Measurements from ENCODE around the gene ADH1C.
"Not testable (repeated sequence)": the region's sequence is repeated elsewhere in the genome, so short reads cannot be mapped to it uniquely, and the experiment has no call there.

The ADH1C gene

GRCh38 chr4:99372464-99372863, 19.9 kb upstream of the ADH1C start:
- H3K9me3 Mint-ChIP-seq, H3K4me3 Mint-ChIP-seq, DNase-seq, CTCF ChIA-PET, H3K27ac Mint-ChIP-seq, H3K4me1 Mint-ChIP-seq, H3K36me3 Mint-ChIP-seq, H3K27me3 Mint-ChIP-seq: not testable (repeated sequence)

DNA sequence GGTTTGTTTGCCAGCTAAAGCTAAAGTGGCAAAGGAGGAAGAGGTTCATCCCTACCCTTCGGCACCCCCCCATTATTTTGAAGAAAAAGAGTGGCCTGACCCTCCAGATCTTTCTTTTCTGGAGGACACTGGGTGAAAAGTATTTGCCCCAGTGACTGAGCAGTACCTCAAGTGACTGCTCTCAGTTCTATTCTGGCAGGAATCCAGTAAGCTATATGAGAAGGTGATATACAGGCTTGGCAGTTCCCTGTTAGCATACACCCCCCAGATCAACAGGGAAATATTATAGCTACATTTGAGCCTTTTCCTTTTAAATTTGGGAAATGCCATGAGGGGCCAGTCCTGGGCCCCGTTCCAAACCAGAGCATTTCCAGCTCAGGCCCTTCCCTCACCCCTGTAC, 15.3 kb upstream of the ADH1C start:
- H3K36me3 Mint-ChIP-seq, H3K9me3 Mint-ChIP-seq, DNase-seq, H3K4me3 Mint-ChIP-seq, H3K27me3 Mint-ChIP-seq, H3K27ac Mint-ChIP-seq, H3K4me1 Mint-ChIP-seq, CTCF ChIA-PET: not testable (repeated sequence)

GRCh38 chr4:99366491-99366890, 13.9 kb upstream of the ADH1C start:
- CTCF ChIA-PET: no interaction called here
- DNase-seq: no peak
- H3K4me1 Mint-ChIP-seq: no peaks in the 10 kb centered on the region
- H3K27me3 Mint-ChIP-seq: peaks cover 3% of the 10 kb centered on the region
- no peak overlapping the region for H3K4me3 Mint-ChIP-seq
- no peaks in the 10 kb centered on the region for H3K9me3 Mint-ChIP-seq
- H3K36me3 Mint-ChIP-seq: no peaks in the 10 kb centered on the region
- H3K27ac Mint-ChIP-seq: no peak overlapping the region

GRCh38 chr4:99362768-99363167, 10.2 kb upstream of the ADH1C start:
- Mint-ChIP-seq H3K4me3 (no peak overlapping the region), H3K9me3 (no peaks in the 10 kb centered on the region), H3K27me3 (peaks cover 3% of the 10 kb centered on the region), H3K36me3 (no peaks in the 10 kb centered on the region), H3K4me1 (no peaks in the 10 kb centered on the region), H3K27ac (no peak overlapping the region)
- no peak for DNase-seq
- CTCF ChIA-PET: no interaction called here

GRCh38 chr4:99361899-99362275, 9.3 kb upstream of the ADH1C start:
- Mint-ChIP-seq H3K27ac (no peak overlapping the region), H3K27me3 (no peaks in the 10 kb centered on the region), H3K9me3 (no peaks in the 10 kb centered on the region), H3K4me3 (no peak overlapping the region), H3K36me3 (no peaks in the 10 kb centered on the region), H3K4me1 (no peaks in the 10 kb centered on the region)
- no peak for DNase-seq
- CTCF ChIA-PET: no interaction called here

- no peaks in the 10 kb centered on the region for H3K9me3 Mint-ChIP-seq
- no peaks in the 10 kb centered on the region for H3K36me3 Mint-ChIP-seq
- no peaks in the 10 kb centered on the region for H3K27me3 Mint-ChIP-seq
- H3K27ac Mint-ChIP-seq: no peak overlapping the region
- no peak for DNase-seq
- CTCF ChIA-PET: no interaction called here
- no peaks in the 10 kb centered on the region for H3K4me1 Mint-ChIP-seq
- H3K4me3 Mint-ChIP-seq: no peak overlapping the region
Observed at GRCh38 chr4:99361268-99361898, 8.8 kb upstream of the ADH1C start.

GRCh38 chr4:99359480-99360204, 7.1 kb upstream of the ADH1C start:
- H3K27me3 Mint-ChIP-seq: no peaks in the 10 kb centered on the region
- no peak for DNase-seq
- peaks cover 5% of the 10 kb centered on the region for H3K4me1 Mint-ChIP-seq
- CTCF ChIA-PET: no interaction called here
- no peaks in the 10 kb centered on the region for H3K36me3 Mint-ChIP-seq
- no peak overlapping the region for H3K4me3 Mint-ChIP-seq
- no peak overlapping the region for H3K27ac Mint-ChIP-seq
- H3K9me3 Mint-ChIP-seq: peaks cover 4% of the 10 kb centered on the region

GRCh38 chr4:99357948-99358347, 5.4 kb upstream of the ADH1C start:
- CTCF ChIA-PET: interaction anchor here (0.7 kb wide), 1 partner anchor 1624 kb away, joined by 3 read pairs; no protein-coding TSS in a partner anchor
- no peak for DNase-seq
- H3K4me3 Mint-ChIP-seq: no peak overlapping the region
- no peaks in the 10 kb centered on the region for H3K36me3 Mint-ChIP-seq
- H3K9me3 Mint-ChIP-seq: peaks cover 4% of the 10 kb centered on the region
- peaks cover 5% of the 10 kb centered on the region for H3K4me1 Mint-ChIP-seq
- no peak overlapping the region for H3K27ac Mint-ChIP-seq
- H3K27me3 Mint-ChIP-seq: no peaks in the 10 kb centered on the region

- H3K4me1 Mint-ChIP-seq: peaks cover 5% of the 10 kb centered on the region
- no peak overlapping the region for H3K4me3 Mint-ChIP-seq
- CTCF ChIA-PET: no interaction called here
- H3K27me3 Mint-ChIP-seq: no peaks in the 10 kb centered on the region
- H3K27ac Mint-ChIP-seq: no peak overlapping the region
- no peaks in the 10 kb centered on the region for H3K36me3 Mint-ChIP-seq
- DNase-seq: no peak
- peaks cover 4% of the 10 kb centered on the region for H3K9me3 Mint-ChIP-seq
Observed at GRCh38 chr4:99356992-99357391, 4.4 kb upstream of the ADH1C start.

GRCh38 chr4:99356149-99356548, 3.6 kb upstream of the ADH1C start:
- H3K36me3 Mint-ChIP-seq, H3K27me3 Mint-ChIP-seq, H3K4me1 Mint-ChIP-seq, H3K9me3 Mint-ChIP-seq, H3K4me3 Mint-ChIP-seq, H3K27ac Mint-ChIP-seq, CTCF ChIA-PET, DNase-seq: not testable (repeated sequence)

DNA sequence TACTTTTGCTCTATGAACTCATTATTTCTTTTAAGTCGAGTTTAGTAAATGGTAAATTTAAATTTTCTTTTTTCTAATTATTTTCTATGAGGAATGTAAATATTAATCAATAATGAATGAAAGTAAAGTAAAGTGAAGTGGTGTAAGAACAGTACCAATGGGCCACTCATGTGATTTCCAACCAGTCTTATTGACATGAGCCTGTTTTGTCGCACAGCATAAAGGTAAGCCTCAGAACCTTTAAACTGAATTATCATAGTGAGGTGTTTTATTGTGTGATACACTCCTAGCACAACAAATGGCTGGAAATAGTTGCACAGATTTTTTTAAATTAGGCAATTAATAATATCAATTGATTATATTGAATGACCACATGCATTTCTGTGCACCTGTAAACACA, 1.1 kb downstream of the ADH1C start:
- no peaks in the 10 kb centered on the region for H3K36me3 Mint-ChIP-seq
- CTCF ChIA-PET: no interaction called here
- H3K9me3 Mint-ChIP-seq: peaks cover 4% of the 10 kb centered on the region
- peaks cover 5% of the 10 kb centered on the region for H3K4me1 Mint-ChIP-seq
- no peak for DNase-seq
- H3K27me3 Mint-ChIP-seq: no peaks in the 10 kb centered on the region
- H3K27ac Mint-ChIP-seq: no peak overlapping the region
- no peak overlapping the region for H3K4me3 Mint-ChIP-seq

GRCh38 chr4:99349338-99349737, 3.2 kb downstream of the ADH1C start:
- H3K27ac Mint-ChIP-seq: no peak overlapping the region

DNA sequence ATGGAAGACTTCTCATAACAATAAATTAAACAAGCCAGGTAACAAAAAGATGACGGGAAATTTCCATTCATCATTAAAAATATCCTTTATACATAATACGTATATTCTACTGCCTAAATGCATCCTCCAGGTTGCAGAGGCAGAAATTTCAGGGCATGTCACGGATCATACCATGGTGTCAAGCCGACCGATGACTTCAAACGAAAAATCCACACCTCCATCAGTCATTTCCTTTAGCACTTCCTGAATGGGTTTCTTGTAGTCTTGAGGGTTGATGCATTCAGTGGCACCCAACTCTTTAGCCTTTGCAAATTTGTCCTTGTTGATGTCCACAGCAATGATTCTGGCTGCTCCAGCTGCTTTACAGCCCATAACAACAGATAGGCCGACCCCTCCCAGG, 9.9 kb downstream of the ADH1C start:
- H3K27ac Mint-ChIP-seq: not testable (repeated sequence)

More at GRCh38 chr4:99349338-99349737, 3.2 kb downstream of the ADH1C start:
- H3K9me3 Mint-ChIP-seq: no peaks in the 10 kb centered on the region
- H3K4me3 Mint-ChIP-seq: no peak overlapping the region
- H3K36me3 Mint-ChIP-seq: no peaks in the 10 kb centered on the region
- CTCF ChIA-PET: no interaction called here
- no peak for DNase-seq
- no peaks in the 10 kb centered on the region for H3K4me1 Mint-ChIP-seq
- no peaks in the 10 kb centered on the region for H3K27me3 Mint-ChIP-seq

DNA sequence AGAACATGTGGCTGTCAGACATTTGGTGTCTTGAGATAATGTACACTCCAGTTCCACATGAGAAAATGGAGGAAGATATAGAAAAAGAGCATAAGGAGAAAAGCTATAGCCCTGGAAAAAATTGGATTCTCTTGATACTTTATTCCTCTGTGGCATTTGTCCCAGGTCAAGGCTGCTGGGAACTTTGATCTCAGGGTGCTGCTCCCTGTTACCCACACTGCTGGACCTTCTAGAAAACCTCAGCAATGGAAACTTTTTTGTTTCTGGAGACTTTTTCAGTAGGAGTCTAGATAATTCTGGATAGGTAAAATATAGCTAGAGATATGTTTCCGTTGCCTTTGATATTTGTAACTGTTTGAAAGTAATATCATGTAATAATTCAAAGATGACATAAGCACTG, 11.1 kb downstream of the ADH1C start:
- no peaks in the 10 kb centered on the region for H3K36me3 Mint-ChIP-seq
- no peaks in the 10 kb centered on the region for H3K4me1 Mint-ChIP-seq
- CTCF ChIA-PET: no interaction called here
- H3K27me3 Mint-ChIP-seq: no peaks in the 10 kb centered on the region
- no peaks in the 10 kb centered on the region for H3K9me3 Mint-ChIP-seq
- no peak for DNase-seq
- H3K4me3 Mint-ChIP-seq: no peak overlapping the region
- no peak overlapping the region for H3K27ac Mint-ChIP-seq

More for the DNA sequence above, 9.9 kb downstream of the ADH1C start:
- H3K4me1 Mint-ChIP-seq, H3K36me3 Mint-ChIP-seq, H3K9me3 Mint-ChIP-seq, H3K27me3 Mint-ChIP-seq, H3K4me3 Mint-ChIP-seq, DNase-seq, CTCF ChIA-PET: not testable (repeated sequence)

DNA sequence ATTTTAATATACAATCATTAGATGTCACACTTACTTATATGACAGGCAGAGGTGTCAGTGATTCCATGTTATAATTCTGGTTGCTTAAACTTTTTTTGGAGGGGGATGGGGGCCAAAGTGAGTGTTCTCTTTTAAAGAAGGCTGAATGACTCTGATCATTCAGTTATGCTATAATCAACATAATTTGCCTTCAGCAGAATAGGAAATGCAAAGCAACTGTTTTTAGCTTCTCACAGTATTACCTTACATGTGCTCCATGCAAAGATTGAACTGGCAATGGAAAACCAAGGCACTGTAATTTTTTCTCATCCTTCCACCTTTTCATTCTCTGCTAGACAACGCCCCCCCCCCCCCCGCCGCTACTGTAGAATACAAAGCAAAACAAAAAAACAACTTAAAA, 13.4 kb downstream of the ADH1C start:
- Mint-ChIP-seq H3K9me3 (no peaks in the 10 kb centered on the region), H3K27me3 (no peaks in the 10 kb centered on the region), H3K27ac (no peak overlapping the region), H3K36me3 (no peaks in the 10 kb centered on the region), H3K4me3 (no peak overlapping the region), H3K4me1 (no peaks in the 10 kb centered on the region)
- DNase-seq: no peak
- CTCF ChIA-PET: no interaction called here

Measured in activated naive CD4-positive, alpha-beta T cell treated with anti-CD3 and anti-CD28 coated beads, Interleukin-2, amount 10 ng/mL, durations not matched to agents 7 days and 5 days (primary cell).